GM21737 (cell line): ENCODE data around the gene ATP2B3.

Experiments used
- ATAC-seq: cut with Tn5 transposase; IDR thresholded peaks from one replicate; pipeline ENCODE4 v1.9.1; 2021; ENCODE audit warnings: mild to moderate bottlenecking, moderate library complexity; ENCODE audit not compliant: unreplicated experiment

ATP2B3 gene

DNA sequence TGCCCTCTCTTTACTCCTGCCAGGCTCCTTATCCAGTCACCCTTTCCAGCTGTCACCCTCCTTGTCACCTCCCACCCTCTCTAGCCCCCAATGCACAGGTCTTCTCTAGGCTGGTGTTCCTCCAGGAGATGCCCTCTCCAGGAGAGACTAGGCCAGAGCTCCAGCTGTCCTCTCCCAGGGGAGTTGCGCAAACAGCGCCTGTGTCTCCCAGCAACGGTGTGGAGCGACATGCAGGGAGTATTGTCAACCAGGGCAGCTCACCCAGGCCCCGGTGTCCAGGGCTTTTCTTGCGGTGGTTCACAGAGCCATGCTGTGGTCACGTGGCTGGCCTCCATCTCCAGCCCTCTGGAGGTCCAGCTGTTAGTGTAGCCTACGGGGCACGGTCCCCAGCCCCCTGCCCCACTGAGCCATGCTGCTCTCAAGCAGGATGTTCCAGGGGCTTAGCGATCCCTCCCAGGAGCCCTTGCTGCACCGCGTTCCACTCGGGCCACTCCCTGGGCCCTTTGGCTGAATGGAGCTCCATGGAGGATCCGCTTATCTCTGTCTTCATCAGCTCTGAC is 46.7 kb downstream of the ATP2B3 start:
- ATAC-seq = no peak

DNA sequence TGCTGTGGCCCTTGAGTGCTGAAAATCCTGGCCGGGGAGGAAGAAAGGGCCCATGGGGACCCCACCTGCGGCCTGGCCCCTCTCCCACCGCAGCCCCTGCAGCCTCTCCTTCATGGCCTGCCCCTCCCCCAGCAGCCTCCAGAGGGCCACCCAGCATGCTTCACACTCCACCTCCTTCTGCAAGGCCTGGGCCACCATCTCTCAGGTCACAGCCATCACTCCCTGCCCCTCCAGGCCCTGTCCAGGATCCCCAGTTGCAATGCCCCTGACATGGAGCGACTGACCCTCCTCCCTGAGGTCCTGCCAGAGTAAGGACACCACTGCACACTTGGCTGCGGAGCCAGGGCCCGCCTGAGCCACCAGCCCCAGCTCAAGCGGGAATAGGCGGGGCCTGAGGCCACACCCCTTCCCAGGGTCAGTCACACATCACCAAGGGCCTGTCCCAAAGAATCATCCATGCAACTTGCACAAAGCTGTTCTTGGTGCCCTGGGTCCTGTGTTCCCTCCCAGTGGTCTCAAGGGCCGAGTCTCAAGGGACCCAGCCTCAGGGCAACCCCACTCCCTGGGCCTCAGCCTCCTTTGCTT is 48.6 kb downstream of the ATP2B3 start:
- no peak for ATAC-seq

DNA sequence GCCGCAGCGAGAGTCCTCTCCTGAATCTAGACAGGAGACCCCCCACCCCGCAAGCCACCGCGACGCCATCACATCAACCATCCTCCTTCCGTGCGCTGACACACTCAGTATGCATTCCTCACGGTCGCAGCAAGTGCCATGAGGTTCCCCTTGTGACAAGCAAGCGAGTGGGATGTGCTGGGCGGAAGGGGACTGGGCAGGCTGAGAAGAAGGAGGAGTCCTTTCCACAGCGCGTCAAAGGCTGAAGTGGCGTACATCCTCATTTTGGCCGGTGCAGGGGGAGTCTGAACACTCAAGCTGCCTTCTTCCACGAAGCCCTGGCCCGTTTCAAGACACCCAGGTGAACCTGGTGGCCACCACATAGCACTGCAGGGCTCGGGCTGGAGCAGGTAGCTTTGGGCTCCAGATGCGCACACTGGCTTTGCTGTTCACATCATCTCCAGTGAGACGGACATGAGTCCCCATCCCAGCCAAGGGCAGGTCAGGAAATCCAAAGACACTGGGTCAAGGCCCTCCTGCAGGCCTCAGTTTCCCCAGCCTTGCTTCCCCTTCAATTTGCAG is 51.1 kb downstream of the ATP2B3 start:
- ATAC-seq = no peak

DNA sequence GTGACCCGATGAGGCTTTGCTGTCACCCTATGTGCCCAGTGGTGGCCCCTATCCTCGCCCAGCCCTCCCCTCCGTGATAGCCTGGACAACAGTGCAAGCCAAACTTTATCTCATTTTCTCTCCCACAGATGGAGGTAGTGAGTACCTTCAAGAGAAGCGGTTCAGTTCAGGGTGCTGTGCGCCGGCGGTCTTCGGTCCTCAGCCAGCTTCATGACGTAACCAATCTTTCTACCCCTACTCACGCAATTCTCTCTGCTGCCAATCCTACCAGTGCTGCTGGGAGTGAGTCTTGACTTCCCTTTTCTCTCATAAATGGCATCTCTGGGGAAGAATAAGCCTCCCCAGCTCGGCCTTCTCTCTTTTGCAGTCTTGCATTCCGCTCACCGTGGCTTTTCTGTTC is 52.0 kb downstream of the ATP2B3 start:
- no peak for ATAC-seq

DNA sequence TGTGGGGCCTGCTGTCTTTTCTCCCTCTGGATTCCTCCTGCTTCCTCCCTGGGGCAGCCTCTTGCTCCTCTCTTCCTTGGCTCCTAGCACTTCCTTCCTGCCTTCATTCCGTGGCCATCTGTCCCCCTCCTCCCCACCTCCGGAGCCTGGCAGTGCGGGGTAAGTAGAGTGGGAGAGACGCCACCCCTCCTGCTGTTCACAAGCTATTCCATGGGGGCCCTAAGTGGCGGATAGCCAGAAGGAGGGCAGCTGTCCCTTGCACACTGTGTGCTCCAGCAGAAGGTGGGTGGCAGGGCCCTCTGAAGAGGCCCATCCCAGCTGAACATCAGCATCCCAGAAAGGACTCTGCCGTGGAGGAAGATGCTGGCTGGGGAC is 54.1 kb downstream of the ATP2B3 start:
- ATAC-seq = no peak

DNA sequence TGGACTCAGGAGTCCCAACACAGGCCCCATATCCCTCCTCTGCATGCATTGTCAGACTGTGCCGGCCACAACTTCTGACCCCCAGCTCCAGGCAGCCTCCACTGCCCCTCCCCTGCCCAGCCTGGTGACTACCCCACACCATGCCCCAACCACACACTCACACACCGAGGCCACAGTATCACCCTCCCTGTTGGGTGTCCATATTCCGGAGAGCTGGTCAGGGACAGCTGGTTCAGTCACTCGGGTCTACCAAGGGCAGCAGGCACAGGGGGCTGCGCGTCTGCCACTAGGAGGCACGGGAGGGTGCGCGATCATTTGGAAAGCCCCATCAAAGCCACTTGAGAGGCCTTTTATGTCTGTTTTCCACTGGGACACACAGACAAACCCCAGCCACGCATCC is 55.2 kb downstream of the ATP2B3 start:
- no peak for ATAC-seq

DNA sequence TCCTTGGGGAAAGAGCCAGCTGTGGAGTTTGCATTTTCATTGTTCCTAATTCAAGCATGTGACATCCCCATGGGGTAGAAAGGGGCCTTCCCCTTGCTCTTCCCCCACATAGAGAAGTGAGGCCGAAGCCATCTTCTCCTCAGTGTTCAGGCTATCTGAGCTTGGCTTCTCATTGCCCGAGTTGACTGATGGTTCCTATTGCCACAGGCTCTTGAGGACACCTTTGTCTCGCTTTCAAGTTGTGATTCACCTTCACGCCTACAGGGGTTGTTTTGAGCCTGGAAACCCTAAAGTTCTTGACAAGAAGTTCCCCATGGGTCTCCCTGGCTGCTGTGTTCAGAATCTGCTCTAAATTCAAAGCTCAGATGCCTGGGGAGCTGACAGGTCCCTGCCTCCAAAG is 56.5 kb downstream of the ATP2B3 start:
- ATAC-seq = no peak

DNA sequence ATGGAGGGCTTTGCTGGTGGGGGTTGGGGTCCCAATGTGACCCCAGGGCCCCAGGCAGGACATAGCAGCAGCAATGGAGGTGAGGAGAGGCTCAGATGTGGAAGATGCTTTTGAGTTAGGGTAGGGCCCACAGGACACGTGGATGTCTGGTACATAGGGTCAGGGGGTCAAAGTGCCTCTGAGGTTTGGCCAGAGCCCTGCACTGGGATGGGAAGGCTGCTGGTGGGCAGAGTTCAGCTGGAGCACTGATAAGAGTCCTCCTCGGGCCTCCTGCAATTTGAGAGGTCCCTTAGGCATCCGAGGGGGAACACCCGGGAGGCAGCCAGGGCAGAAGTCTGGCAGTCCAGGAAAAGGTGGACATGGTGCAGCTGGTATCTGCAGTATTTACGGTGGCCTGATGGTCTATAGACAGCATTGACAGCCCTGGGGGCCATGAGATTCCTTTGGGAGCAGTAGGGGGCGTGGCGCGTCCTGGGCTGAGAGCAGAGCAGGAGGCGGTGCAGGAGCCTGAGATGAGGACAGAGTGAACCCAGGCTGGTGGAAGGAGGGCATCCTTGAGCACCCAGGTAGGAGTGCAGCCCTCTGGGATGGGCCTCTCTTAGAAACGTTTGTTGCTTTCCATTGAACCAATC is 58.9 kb downstream of the ATP2B3 start:
- ATAC-seq = no peak

DNA sequence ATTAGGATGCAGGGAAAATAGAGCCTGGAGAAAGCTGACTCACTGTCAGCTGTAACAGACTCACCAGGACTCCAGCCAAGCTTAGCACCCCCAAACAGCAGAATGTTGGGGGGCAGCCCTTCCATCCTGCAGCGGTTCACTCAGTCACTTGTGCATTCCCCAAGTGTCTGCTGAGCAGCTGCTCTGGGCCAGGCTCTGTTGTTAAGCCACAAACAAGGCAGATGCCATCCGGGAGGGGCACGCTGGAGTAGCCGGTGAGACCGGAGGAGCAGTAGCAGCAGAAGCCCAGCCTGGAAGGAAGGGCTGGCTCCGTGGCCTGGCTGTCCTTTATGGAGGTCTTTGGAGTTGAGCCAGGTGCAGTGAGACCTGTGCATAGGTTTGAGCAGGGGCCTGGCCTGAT is 59.5 kb downstream of the ATP2B3 start:
- ATAC-seq = no peak

DNA sequence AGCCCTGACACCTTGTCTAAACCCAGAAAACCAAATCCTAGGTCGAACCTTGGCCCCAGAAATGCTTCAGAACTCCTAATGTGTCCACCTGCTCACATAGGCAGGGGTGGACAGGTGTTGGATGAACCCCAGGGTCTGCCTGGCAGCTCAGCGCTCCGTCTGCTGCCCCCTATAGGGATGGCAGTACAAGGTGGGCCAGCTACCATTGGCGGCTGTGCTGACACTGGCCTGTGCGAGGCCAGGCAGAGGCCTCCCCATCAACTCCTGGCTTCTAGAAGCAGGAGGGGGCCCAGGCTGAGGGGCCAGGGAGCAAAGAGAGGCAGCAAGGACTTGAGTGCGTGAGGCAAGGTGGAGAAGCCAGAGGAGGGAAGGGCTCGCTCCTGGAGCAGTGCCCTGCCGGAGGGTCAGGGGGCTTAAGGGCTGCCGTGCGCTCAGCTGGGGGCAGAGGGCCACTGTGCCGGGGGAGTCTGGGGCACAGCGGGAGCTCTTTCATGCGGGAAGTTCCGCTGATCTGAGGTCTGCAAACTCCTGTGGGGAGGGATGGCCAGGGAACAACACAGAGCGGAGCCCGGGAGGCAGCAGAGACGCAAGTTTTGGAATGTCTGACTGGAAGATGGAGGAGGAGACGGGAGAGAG is 60.9 kb downstream of the ATP2B3 start:
- ATAC-seq = no peak

DNA sequence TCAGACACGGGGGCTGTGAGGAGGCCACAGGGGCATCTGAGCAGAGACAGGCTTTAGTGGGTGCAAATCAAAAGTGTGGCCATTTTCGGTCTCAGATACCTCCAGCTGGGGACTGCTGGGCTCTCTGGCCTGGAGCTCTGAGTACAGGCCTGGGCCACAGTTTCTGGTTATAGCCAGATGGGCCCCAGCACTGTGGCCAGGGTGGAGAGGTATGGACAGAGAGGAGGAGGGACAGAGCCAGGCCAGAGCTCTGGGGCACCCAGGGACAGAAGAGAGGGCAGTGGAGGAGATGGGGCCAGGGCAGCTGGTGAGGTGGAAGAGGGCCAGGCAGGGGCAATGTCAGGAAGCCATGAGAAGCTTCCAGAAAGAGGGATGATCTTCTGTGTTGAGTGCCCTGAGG is 61.4 kb downstream of the ATP2B3 start:
- no peak for ATAC-seq

DNA sequence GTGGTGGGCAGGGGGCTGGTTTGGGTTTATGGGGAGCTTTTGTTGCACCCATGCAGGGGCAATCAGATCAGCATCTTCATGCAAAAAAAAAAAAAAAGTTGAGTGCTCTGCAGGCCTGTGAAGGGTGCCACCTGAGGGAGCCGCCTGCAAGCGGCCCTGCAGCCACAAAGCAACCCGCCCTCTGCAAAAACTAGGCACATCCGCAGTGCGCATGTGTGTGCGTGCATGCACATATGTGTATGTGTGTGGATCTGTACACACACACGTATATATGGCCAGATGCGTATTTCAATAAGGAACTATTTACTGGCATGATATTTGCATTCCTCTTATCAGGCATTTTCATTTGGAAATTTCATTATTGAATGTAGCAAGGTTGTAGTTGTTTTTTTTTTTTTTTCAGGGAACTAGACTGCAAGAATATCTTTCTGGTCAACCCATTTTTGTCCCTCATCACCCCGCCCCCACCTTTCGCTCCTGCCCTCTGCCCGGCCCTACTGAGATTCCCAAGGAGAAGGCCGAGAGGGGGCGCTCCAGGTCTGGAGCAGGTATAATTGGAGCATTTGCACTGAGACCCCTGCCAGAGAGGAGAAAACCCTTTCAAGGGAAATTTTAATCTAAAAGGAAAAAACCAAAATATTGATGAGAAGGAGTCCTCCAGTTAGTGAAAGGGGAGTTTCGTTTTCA is 63.4 kb downstream of the ATP2B3 start:
- no peak for ATAC-seq

DNA sequence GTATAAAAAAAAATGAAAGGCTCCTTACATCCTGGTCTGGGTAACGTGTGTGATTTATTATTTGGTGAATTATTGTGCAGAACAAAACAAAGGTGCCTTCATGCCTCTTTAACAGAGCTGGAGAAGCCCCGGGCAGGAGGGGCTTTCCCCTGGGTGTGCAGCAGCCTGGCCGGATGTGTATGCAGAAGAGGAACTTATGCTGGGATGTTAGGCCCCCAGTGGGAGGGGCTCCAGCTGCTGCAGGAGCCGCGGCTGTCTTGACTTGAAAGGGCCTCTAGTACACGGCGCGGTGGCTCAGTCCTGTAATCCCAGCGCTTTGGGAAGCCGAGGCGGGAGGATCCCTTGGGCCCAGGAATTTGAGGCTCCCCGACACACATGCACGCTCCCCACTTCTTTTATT is 65.5 kb downstream of the ATP2B3 start:
- peak; percentile 100 for ATAC-seq

DNA sequence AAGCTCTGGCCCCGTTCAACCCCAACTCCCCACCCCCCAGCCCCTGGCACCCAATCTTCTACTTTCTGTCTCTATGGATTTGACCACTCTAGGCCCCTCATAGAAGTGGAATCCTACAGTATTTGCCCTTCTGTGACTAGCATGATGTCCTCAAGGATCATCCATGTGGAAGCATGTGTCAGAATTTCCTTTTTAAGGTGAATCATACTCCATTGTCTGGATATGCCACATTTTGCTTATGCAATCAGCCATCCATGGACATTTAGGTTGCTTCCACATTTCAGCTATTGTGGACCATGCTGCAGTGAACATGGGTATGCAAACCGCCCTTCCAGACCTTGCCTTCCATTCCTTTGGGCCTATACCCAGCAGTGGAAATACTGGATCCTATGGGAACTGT is 66.0 kb downstream of the ATP2B3 start:
- no peak for ATAC-seq

DNA sequence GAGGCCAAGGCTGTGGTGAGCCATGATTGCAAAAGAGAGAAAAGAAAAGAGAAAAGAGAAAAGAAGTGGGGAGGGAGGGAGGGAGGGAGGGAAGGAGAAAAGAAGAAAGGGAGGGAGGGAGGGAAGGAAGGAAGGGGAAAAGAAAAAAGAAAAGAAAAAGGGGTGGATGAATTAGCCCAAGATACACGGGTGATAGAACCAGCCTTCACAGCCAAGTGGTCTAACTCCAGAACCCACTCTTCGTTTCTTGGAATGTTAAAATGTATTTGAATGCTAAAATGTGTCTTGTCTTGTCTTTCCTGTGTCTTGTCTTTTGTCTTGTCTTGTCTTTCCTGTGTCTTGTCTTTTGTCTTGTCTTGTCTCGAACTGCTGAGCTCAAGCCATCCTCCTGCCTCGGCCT is 68.4 kb downstream of the ATP2B3 start:
- ATAC-seq = no peak

DNA sequence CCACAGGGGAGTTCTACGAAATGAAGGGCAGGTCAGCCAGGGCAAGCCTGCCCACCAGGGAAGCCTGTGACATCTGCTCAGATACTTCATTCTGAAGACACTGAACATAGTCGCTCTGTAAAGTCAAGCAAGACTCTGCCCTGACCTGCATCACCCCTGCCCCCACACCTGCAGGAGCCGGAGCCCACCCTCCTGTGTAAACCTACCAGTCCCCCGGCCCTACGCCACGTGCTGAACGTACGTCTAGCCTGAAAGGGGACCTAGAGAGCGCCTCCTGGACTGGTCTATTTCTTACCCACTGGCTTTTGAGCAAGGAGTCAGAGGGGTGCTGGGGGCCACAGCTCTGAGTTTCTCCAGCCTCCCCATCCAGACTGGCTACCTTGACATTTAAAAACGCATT is 69.9 kb downstream of the ATP2B3 start:
- no peak for ATAC-seq

DNA sequence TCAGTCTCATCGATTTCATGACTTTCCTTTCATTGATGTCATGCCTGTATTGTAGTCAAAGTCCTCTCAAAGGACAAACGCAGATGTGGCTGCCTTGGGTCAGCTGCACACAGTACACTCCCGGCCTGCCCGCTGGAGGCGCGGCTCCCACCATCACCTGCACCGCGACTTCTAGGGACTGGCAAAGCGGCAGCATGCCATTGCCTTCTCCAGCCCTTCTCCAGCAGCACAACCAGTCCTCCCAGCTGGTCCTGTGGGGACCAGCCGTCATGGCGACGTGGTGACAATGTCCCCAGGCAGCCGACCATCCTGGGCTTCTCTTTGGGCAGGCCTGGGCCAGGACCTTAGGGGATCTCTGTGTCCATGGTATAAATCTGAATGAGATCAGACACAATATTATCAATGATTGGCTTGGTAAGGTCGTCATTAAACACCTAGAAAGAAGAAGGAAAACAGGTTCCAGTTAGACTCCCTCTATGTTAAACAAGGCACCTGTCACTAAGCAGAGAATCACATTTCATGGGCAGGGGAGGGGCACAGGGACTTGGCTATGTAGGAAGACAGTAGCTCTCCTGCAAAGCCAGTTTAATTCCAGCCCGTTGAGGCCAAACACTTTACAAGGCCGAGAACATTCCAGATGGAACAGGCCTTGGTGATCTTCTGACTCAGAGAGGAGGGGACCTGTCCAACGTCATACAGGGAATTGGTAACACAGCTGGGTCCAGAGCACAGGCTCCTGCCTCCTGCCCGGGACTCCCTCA is 70.8 kb downstream of the ATP2B3 start:
- no peak for ATAC-seq

DNA sequence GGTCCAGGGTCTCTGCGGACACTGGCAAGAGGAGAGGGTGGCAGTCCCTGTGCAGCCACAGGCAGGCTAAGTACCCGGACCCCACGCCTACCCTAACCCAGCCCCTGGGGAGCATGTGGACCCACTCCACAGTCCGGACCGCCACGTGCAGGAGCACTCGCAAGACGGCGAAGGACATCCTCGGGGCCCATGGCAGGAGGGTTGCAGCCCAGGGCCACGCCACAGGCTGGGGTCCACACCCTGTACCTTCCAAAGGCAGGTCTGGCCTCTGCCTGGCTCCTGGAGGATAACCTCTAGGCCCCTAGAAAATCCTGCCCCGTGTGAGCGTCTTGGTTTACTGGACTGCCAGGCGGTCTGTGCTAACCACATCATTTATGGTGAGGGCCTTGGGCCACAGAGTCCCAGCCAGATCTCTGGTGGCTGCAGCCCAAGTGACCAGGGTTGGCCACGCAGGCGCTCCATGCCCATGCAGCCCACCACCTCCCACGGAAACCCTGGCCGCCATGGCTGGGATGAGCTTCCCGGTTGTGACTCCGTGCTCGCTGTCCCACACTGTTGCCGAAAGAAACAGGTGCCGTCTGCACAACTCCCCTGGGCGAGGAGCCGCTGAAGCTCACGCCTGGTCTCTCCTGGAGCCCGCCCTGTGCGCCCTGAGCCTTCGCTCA is 71.5 kb downstream of the ATP2B3 start:
- no peak for ATAC-seq

DNA sequence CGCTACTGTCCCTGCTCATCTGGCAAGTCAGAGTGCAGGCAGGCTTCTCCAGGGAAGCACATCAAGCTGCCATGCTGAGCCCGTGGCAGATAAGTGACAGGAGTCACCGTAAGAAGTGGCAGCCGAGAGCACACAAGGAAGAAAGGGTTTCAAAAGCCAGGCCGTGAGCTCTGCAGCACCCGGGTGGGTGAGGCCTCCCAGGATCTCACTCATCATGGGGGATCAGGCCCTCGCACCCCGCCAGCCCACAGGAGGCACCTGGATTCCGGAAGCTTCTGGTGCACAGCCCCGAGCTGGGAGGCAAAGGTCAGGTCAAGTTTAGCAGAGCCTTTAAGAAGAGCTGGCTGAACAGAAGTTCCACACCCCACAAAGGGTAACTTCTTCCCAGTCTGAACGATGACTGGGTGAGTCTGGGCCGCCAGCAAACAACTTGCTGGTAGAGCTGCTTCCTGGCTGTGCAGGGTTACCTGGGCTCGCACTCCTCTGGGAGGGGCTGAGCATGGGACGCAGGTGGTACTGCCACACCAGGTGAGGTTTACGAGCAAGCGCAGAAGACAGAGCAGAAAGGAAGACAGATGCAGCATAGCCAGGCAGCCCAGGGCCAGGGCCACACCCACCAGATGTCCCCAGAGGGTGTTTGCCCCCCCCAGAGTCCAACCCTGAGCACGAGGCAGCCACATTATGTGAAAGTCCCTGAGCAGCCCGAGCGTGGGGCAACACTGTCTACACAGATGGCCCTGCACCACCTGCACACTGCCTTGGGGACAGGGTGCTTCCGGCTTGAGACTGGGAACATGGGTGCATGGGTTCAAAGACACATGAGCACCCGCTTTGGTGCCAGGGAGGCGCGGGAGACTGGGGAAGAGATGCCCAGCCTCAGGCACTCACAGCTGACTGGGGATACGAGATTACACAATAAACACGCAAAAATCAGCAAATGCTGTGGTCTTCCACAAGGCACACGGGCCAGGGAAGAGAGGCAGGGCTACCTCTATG is 73.8 kb downstream of the ATP2B3 start:
- no peak for ATAC-seq
